Uterus (tissue), 2 donors: ENCODE measurements around the gene CALN1.

Source experiments
- POLR2A ChIP-seq, 2 donors: fragments of 450-650 bp; IDR thresholded peaks; one replicate each; pipeline ENCODE4 v1.6.1; 2016; ENCODE audit warnings: antibody characterized with exemption in 2 of 2, mild to moderate bottlenecking in 1 of 2, moderate library complexity in 1 of 2
- TF ChIP-seq, protein P1 (sequence below), 4 experiments: fragments of 200-600 bp in 2 of 4; fragments of 450-650 bp in 2 of 4; sonication (generic) in 2 of 4; IDR thresholded peaks; one replicate each; pipeline ENCODE4 v1.5.1; 2016 to 2019; ENCODE audit warnings: antibody characterized with exemption in 4 of 4, mild to moderate bottlenecking in 2 of 4, moderate library complexity in 1 of 4

DNA sequence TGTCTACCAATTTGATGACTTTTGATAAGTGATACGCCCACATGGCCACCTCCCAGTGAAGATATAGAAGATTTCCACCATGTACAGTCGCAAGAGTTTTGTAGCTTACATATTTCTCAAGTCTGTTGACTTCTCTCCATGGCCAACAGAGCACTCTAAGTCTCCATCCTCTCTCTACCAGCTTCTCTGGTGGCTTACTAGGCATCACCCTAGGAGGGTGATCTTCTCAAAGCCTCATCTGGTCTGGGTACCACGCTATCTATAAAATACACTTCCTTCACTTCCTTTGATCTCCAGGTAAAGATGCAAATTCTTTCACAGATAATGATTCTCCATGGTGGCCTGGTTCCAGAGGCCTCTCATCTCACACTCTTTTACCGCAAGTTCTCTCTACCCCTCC lies 49.9 kb downstream of the CALN1 start:
- TF ChIP-seq, protein P1, sequence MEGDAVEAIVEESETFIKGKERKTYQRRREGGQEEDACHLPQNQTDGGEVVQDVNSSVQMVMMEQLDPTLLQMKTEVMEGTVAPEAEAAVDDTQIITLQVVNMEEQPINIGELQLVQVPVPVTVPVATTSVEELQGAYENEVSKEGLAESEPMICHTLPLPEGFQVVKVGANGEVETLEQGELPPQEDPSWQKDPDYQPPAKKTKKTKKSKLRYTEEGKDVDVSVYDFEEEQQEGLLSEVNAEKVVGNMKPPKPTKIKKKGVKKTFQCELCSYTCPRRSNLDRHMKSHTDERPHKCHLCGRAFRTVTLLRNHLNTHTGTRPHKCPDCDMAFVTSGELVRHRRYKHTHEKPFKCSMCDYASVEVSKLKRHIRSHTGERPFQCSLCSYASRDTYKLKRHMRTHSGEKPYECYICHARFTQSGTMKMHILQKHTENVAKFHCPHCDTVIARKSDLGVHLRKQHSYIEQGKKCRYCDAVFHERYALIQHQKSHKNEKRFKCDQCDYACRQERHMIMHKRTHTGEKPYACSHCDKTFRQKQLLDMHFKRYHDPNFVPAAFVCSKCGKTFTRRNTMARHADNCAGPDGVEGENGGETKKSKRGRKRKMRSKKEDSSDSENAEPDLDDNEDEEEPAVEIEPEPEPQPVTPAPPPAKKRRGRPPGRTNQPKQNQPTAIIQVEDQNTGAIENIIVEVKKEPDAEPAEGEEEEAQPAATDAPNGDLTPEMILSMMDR (IDR thresholded peaks at IDR 0.05), result no peak
- TF ChIP-seq POLR2A (IDR thresholded peaks at IDR 0.05), result no peak
